H1 (cell line): ENCODE data around the gene WWC2. TPM values are rescaled to one million over a fixed set of nuclear protein-coding genes. Genes with fewer than 3 reads are reported as not detected.

Experiments
- ATF3 ChIP-seq: IDR thresholded peaks from 2 replicates; pipeline ENCODE4 v1.6.1; 2011; ENCODE audit warnings: low read depth, mild to moderate bottlenecking, low read length; ENCODE audit not compliant: insufficient read depth
- FOSL1 ChIP-seq: IDR thresholded peaks from 2 replicates; pipeline ENCODE4 v1.6.1; 2011; ENCODE audit warnings: mild to moderate bottlenecking, low read depth, low read length, moderate library complexity; ENCODE audit not compliant: insufficient read depth
- KDM5A ChIP-seq: fragments of 200-600 bp; IDR thresholded peaks from 2 replicates; pipeline ENCODE4 v1.7.1; 2012; ENCODE audit warnings: mild to moderate bottlenecking, low read length, inconsistent platforms, mixed read lengths
- RFX5 ChIP-seq: IDR thresholded peaks from 2 replicates; pipeline ENCODE4 v1.6.1; 2011; ENCODE audit warnings: low read depth, low read length, improper control_type of control experiment, borderline replicate concordance
- TCF12 ChIP-seq: IDR thresholded peaks from 2 replicates; pipeline ENCODE4 v1.6.1; 2011; ENCODE audit warnings: low read depth, mild to moderate bottlenecking, low read length
- polyA plus RNA-seq, 7 experiments: library from polyadenylated mRNA; depleted of rRNA in 3 of 7; stranded (reverse) in 5 of 7; unstranded in 2 of 7; fragments of >200 nt in 5 of 7; fragments of 200-250 nt in 2 of 7; gene quantifications; 1 replicate in 5 of 7; 2 replicates in 1 of 7; 4 replicates in 1 of 7; pipeline versions ENCODE4 v1.2.1 to v1.2.3, GENCODE V29; 2011 to 2013; ENCODE audit warnings: missing spikeins in 2 of 7, mixed read lengths in 2 of 7
- total RNA-seq: library from RNA; stranded (reverse); fragmentation: NEBNext Ultra II Directional; extraction: Animal tissue kit (Norgen Biotek cat#: 25700); gene quantifications from 2 replicates; pipeline ENCODE4 v1.2.1, GENCODE V29; 2021
- TF ChIP-seq, protein P1 (sequence below): fragments of 300-600 bp; sonication (generic); IDR thresholded peaks from 2 replicates; pipeline ENCODE4 v1.7.1; 2012; ENCODE audit warnings: low read length, moderate library complexity, mild to moderate bottlenecking, inconsistent platforms; ENCODE audit not compliant: insufficient replicate concordance

The WWC2 gene
- total and polyA plus RNA-seq, 2 of the 8 experiments (the other 6 are each of a cell fraction or from before 2014, with no cell fraction given), result 17.6 to 135 TPM

GRCh38 chr4:183250831-183251230, 151.8 kb downstream of the WWC2 start (continued):
- TF ChIP-seq, protein P1, sequence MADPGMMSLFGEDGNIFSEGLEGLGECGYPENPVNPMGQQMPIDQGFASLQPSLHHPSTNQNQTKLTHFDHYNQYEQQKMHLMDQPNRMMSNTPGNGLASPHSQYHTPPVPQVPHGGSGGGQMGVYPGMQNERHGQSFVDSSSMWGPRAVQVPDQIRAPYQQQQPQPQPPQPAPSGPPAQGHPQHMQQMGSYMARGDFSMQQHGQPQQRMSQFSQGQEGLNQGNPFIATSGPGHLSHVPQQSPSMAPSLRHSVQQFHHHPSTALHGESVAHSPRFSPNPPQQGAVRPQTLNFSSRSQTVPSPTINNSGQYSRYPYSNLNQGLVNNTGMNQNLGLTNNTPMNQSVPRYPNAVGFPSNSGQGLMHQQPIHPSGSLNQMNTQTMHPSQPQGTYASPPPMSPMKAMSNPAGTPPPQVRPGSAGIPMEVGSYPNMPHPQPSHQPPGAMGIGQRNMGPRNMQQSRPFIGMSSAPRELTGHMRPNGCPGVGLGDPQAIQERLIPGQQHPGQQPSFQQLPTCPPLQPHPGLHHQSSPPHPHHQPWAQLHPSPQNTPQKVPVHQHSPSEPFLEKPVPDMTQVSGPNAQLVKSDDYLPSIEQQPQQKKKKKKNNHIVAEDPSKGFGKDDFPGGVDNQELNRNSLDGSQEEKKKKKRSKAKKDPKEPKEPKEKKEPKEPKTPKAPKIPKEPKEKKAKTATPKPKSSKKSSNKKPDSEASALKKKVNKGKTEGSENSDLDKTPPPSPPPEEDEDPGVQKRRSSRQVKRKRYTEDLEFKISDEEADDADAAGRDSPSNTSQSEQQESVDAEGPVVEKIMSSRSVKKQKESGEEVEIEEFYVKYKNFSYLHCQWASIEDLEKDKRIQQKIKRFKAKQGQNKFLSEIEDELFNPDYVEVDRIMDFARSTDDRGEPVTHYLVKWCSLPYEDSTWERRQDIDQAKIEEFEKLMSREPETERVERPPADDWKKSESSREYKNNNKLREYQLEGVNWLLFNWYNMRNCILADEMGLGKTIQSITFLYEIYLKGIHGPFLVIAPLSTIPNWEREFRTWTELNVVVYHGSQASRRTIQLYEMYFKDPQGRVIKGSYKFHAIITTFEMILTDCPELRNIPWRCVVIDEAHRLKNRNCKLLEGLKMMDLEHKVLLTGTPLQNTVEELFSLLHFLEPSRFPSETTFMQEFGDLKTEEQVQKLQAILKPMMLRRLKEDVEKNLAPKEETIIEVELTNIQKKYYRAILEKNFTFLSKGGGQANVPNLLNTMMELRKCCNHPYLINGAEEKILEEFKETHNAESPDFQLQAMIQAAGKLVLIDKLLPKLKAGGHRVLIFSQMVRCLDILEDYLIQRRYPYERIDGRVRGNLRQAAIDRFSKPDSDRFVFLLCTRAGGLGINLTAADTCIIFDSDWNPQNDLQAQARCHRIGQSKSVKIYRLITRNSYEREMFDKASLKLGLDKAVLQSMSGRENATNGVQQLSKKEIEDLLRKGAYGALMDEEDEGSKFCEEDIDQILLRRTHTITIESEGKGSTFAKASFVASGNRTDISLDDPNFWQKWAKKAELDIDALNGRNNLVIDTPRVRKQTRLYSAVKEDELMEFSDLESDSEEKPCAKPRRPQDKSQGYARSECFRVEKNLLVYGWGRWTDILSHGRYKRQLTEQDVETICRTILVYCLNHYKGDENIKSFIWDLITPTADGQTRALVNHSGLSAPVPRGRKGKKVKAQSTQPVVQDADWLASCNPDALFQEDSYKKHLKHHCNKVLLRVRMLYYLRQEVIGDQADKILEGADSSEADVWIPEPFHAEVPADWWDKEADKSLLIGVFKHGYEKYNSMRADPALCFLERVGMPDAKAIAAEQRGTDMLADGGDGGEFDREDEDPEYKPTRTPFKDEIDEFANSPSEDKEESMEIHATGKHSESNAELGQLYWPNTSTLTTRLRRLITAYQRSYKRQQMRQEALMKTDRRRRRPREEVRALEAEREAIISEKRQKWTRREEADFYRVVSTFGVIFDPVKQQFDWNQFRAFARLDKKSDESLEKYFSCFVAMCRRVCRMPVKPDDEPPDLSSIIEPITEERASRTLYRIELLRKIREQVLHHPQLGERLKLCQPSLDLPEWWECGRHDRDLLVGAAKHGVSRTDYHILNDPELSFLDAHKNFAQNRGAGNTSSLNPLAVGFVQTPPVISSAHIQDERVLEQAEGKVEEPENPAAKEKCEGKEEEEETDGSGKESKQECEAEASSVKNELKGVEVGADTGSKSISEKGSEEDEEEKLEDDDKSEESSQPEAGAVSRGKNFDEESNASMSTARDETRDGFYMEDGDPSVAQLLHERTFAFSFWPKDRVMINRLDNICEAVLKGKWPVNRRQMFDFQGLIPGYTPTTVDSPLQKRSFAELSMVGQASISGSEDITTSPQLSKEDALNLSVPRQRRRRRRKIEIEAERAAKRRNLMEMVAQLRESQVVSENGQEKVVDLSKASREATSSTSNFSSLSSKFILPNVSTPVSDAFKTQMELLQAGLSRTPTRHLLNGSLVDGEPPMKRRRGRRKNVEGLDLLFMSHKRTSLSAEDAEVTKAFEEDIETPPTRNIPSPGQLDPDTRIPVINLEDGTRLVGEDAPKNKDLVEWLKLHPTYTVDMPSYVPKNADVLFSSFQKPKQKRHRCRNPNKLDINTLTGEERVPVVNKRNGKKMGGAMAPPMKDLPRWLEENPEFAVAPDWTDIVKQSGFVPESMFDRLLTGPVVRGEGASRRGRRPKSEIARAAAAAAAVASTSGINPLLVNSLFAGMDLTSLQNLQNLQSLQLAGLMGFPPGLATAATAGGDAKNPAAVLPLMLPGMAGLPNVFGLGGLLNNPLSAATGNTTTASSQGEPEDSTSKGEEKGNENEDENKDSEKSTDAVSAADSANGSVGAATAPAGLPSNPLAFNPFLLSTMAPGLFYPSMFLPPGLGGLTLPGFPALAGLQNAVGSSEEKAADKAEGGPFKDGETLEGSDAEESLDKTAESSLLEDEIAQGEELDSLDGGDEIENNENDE, result no peak
- TF ChIP-seq TCF12 (no peak), RFX5 (no peak), FOSL1 (no peak), ATF3 (no peak), KDM5A (no peak)
